Adipose tissue (tissue), 3 donors: ENCODE data around the gene LDHD. TPM values are rescaled to one million over a fixed set of nuclear protein-coding genes. Genes with fewer than 3 reads are reported as not detected.
"Not testable (repeated sequence)": the region's sequence is repeated elsewhere in the genome, so short reads cannot be mapped to it uniquely, and the experiment has no call there.

Experiments used
- H3K27ac ChIP-seq: one replicate; pipeline ENCODE4 v1.5.1; 2013; ENCODE audit warnings: low read depth, low read length
- WGBS, 3 donors: extraction: QIAGEN DNeasy Blood & Tissue Kit; methylation state at CpG; one replicate each; pipeline ENCODE4 v1.1.7; 2013; 5-methylcytosine and 5-hydroxymethylcytosine counted together
- polyA plus RNA-seq, 3 donors: library from polyadenylated mRNA; stranded (reverse); fragments of 200-250 nt; gene quantifications; one replicate each; pipeline ENCODE4 v1.2.3, GENCODE V29; 2013
- donor health status: healthy with polysubstance abuse.
- donor health status: Bipolar disorder and iron deficiency.
- donor health status: healthy.

Gene LDHD
- polyA plus RNA-seq, 3 donors = 18.8 to 68.6 (median 25.6) TPM

DNA sequence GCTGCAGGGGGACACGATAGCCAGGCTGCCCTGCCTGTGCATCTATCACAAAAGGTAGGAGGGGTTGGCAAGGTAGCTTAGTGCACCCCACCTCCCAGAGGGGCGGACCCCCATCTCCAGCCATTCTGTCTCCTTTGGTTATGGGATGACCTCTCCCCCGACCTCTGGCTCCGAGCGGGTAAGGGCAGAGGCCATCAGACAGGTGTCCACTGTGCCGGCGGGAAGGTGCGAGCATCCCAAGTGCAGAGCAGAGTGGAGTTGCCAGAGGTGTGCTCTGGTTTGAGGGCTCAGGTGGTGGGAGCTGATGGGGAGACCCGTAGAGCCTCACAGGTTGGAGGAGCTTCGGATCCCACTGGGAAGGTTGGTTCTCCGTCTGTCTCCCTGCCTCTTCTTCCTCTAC, 11.7 kb downstream of the LDHD start:
- WGBS, 3 donors = 93 to 95% (median 93%) methylated on average over 11 of the region's 11 CpGs
- no peak overlapping the region for H3K27ac ChIP-seq

DNA sequence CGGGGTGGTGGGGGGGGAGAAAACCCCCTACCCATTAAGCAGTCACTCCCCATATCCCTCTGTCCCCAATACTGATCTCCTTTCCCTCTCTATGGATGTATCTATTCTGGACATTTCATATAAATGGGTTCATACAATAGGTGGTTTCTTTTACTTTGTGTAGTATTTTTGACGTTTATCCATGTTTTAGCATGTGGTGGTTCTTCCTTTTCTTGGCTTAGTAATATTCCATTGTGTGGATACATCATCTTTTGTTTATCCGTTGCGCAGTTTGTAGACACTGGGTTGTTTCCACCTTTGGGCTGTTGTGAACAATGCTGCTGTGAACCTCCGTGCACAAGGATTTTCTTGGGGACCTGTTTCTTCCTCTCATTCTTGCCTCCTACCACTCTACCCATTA, 12.6 kb downstream of the LDHD start:
- 96 to 97% (median 96%) methylated on average over 5 of the region's 5 CpGs for WGBS, 3 donors

DNA sequence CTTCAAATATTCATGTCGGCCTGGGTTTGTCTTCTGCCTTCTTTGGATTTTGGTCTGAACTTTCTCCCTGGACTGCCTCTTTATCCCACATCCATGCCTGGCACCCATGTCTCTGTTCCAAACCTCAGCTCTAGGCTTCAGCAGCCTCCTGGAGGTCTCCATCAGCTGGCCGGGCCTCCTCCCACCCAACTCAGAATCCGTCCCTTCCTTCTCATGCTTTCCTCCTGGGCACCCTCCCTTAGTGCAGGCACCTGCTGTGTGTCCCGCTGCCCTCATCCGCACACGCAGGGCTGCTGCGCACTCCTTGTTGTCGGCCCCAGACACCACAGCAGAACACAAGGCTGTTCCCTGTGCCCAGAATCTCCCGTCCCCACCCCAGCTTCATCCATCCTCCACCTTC, 14.0 kb downstream of the LDHD start:
- WGBS, 3 donors = 94 to 98% (median 96%) methylated on average over 9 of the region's 9 CpGs
- H3K27ac ChIP-seq = no peak overlapping the region

More for the DNA sequence above, 12.6 kb downstream of the LDHD start:
- no peak overlapping the region for H3K27ac ChIP-seq

DNA sequence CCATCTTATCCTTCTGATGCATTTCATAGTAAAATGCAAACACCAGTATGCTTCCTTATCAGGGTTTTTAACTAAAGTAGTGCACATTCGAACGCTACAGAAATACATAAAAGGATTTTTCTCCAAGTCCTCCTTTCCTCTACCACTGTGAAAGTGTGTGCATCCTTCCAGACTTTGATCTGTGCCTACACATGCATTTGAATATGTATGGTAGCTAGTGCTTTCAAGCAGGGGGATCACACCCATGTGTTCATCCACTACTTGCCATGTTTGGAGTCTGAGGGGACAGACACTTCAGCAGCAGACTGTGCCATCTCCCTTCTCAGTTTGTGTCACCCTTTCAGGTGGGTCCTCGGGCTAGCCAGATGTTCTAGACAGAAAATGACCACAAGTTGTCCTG, 14.9 kb downstream of the LDHD start:
- WGBS, 3 donors = 85 to 90% (median 89%) methylated on average over 3 of the region's 3 CpGs
- H3K27ac ChIP-seq = no peak overlapping the region

DNA sequence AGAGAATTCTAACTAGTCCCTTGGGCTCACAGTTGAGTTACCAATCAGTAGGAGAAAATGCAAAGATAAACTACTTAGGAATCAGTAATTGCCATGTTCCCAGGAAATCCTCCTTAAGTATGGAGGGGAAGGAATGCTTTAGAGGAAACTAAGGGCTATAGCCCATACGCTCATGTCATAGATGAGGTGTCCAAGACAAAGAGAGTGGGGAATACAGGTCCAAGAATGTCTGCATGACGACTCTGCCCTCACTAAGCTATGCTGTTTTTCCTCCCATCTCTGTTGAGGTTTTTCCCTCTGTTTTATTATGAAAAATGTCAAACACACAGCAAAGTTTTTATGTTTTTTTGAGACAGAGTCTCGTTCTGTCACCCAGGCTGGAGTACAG, 16.0 kb downstream of the LDHD start:
- WGBS, 3 donors = 85 to 89% (median 86%) methylated on average over 3 of the region's 3 CpGs
- no peak overlapping the region for H3K27ac ChIP-seq

DNA sequence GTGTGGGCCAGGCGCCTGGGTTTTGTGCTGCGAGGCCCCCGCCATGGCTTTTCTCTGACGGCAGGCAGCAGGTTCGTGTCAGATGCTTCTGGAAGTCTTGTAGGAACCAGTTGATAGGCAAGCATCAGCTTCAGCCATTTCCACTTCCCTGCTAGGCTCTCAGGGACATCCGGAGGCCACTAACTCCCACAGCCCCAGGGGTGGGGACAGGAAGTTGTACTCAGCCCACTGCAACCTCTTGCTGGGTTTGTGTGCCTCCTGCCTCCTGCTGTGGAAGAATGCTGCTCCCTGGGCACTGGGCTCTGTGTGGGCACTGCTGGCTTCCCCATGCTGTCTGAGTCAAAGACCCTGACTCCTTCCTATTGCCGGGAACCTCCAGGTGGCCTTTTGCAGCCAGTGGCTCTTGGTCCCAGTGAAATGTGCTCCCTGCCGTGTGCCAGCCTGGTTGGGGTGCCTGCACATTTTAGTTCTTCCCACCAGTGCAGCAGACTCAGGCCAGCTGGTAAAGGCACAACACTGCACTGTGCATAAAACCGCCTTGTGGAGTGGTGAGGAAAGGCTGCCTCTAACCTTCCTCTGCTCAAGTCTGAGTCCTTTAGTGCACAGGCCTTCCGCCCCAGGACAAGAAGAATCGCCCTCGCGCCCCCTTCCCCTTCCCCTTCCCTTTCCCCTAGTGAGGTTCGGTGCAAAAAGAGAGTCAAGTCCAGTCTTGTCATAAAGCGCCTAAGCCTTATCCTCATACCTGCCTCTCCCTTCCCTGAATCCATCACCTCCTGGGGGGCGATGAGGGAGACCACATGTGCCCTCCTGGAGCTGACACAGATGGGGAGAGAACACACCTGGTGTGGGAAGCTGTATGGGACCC, 16.6 kb downstream of the LDHD start:
- WGBS, 3 donors = 44 to 82% (median 50%) methylated on average over 16 of the region's 16 CpGs
- no peak overlapping the region for H3K27ac ChIP-seq

DNA sequence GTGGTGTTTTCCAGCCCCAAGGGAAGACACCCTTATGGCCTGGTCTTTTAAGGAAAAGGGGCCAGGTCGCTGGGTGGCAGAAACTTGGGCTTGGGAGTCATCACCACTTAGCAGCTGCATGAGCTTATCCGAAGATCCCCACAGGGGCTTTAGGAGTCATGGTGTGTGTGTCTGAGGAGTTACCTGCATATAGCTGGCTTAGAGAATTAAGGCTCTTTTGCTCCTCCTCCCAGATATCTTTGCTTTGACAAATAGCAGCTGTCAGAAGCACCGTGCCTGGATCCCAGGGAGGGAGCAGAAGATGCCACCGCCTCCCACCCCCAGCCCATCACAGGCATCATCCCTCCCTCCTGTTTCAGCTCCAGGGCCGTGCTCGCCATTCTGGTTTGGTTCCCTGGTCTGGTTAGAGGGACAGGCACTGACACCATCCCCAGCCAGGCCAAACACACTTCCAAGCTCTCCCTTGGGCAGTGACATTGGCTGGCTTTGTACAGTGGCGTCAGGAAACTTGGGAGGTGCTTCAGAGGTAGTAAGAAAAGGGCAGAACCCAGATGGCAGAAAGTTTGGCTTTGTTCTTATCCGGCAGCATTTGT, 17.4 kb downstream of the LDHD start:
- WGBS, 3 donors = 60 to 80% (median 62%) methylated on average over 8 of the region's 8 CpGs
- no peak overlapping the region for H3K27ac ChIP-seq

DNA sequence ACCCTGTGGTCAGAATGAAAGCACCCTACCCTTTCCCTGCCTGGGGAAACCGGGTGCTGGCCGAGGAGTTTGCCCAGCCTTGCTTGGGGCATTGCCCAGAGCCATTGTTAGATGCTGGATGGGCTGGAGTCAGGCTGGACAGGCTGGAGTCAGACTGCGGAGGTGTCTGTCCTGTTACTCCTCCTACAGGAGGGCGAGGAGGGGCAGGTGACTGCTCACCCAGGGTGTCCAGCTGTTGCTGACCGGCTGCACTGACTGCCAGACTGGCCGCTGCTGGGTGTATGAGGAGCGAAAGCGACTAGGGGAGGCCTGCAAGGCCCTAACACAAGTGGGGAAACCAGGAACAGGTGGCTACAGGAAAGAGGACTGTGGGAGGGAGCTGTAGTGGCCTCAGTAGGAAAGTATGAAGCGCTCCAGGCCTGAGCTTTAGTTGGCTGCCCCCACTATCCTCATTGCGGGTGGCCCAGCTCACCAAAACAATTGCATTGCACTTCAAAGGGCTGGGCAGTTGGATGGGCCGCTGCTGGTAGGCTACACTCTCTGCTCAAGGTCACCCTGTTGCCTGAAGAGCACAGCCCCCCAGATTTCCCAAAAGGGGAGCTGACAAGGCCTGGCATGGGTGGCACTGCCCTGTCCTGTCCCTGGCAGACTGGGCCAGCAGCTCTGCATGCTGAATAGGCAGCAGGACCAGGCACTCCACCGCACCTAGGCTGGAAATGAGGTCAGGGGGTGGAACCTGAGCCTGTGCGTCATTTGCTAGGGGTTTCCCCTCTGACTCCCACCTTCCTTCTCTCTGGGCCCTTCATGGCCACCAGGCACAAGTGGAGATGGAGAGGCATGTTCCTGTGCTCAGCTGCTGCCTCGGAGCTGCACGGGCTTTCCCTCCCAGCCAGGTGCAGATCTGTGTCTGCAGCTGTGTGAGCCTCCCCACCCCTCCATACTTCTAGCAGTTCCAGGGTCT, 18.4 kb downstream of the LDHD start:
- 81 to 90% (median 87%) methylated on average over 15 of the region's 15 CpGs for WGBS, 3 donors
- no peak overlapping the region for H3K27ac ChIP-seq

DNA sequence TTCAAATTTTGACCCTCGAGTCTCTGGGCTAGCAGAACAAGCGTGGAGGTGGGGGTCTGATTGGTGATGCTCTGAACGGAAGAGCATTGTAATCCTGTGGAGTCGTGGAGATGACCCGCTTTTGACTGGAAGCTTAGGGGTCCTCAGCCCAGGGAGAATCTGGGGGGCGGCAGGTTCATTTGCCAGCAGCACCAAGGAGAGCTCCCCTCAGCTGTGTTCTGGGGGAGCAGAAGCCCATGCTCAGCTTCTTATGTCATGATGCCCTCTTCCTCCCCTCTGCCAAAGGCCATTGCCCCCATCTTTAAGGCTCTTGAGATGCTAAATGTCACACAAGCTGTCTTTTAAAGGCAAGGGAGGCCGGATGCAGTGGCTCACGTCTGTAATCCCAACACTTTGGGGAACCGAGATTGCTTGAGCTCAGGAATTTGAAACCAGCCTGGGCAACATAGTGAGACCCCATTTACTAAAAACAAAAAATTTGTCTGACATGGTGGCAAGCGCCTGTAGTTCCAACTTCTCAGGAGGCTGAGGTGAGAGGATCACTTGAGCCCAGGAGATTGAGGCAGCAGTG, 19.3 kb downstream of the LDHD start:
- 92 to 94% (median 92%) methylated on average over 10 of the region's 10 CpGs for WGBS, 3 donors
- no peak overlapping the region for H3K27ac ChIP-seq

DNA sequence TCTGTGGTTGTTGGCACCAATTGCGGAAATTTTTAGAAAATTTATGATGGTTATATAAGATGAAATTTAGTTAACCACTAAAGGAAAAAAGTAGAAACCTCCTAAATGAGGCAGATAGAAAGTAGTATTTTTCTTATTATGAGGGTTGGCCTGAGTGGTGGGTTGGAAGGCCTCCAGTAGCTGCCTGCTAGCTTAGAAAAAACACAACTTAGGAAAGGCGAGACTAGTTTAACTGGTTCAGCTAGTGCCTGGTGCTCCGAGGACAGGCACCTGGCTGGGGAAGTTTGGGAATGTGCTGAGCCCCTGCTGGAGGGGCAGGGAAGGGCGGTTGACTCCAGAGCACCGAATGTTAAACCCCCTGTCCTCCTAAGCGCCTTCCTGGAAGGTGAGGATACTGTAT, 19.9 kb downstream of the LDHD start:
- WGBS, 3 donors = 34 to 72% (median 67%) methylated on average over 6 of the region's 6 CpGs
- no peak overlapping the region for H3K27ac ChIP-seq

DNA sequence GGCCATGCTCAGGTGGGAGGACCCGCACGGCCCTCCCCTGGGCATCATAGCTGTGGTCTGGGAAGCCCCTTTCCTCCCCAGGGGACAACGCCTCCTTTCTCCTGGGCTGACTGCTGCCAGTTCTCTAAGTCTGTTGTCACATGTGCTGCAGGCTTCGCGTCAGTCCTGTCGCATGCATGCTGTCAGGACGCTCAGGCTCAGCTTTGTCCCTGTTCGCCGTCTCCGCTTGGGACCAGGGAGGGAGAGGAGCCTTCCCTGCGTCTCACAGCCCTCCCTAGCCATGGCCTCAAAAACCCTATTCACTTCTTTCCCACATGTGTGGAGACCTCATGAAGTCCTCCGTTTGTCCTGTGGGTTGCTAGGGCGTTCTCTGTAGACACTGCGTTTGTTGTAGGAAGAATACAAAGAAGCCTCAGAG, 21.4 kb downstream of the LDHD start:
- 93 to 96% (median 96%) methylated on average over 14 of the region's 14 CpGs for WGBS, 3 donors
- no peak overlapping the region for H3K27ac ChIP-seq

DNA sequence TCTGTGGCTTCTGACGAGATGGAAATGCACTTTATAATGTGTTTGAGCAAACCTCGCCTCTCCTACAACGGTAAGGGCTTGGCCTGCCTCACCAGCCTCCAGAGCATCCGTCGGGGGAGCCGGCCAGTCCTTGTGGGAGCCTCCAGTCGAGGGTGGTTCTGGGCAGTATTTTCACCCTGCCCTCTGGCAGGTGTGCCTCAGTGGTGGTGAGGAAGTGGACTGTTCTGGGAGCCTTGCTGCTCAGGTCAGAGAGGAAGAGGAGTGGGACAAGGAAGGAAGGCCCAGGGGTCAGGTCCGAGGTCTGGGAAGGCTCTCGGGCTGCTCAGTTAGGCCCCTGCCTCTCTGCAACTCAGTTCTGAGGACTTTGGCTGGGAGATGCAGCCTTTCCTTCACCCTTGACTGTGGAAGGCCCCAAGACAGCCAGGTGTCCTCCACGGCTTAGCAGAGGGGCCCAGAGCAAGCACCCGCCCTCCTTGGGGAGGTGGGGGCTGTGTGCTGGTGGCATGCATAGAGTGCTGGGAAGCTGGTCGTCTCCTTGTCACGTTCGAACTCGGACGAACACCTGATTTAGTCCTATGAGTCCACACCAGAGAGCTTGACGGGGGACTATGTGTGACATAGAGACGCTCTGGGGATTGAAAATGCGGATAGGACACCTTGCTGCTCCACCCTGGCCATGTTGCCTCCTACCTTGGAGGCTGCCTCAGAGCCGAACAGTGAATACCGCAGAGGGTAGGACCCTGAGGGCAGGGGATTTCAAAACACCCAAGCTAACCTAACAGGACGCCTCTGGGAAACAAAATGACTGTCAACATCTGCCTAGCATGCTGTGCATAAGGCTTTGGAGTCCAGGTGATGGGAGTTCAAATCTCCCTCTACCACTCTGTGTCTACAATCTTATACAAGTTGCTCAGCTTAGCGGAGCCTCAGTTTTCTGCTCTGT, 22.7 kb downstream of the LDHD start:
- 86 to 91% (median 91%) methylated on average over 23 of the region's 23 CpGs for WGBS, 3 donors
- no peak overlapping the region for H3K27ac ChIP-seq

DNA sequence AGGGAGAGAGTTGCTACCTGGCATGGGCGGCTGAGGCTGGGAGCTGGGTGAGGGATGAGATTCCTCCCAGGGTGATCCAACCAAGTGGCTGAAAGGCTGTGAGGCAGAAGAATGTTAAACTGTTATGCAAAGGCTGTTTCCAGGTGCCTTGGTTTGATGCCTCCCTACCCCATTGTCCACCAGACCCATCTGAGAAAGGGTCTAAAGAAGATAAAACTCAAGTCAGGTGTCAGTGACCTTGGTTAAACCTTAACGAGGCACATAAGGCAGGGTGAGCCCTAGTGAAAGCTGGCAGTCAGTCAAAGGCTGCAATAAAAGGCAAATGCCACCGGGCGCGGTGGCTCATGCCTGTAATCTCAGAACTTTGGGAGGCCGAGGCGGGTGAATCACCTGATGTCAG, 23.8 kb downstream of the LDHD start:
- WGBS, 3 donors = 45 to 82% (median 76%) methylated on average over 7 of the region's 7 CpGs
- no peak overlapping the region for H3K27ac ChIP-seq

DNA sequence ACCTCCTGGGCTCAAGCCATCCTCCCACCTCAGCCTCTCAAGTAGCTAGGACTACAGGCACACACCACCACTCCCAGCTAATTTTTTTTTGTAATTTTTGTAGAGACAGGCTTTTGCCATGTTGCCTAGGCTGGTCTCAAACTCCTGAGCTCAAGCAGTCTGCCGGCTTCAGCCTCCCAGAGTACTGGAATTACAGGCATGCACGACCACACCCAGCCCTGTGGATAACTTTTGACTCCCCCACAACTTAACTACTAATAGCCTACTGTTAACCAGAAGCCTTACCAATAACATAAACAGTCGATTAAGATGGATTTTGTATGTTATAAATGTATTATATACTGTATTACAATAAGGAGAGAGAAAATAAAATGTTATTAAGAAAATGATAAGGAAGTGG, 25.0 kb downstream of the LDHD start:
- H3K27ac ChIP-seq = not testable (repeated sequence)
- 67 to 78% (median 69%) methylated on average over 3 of the region's 3 CpGs for WGBS, 3 donors

DNA sequence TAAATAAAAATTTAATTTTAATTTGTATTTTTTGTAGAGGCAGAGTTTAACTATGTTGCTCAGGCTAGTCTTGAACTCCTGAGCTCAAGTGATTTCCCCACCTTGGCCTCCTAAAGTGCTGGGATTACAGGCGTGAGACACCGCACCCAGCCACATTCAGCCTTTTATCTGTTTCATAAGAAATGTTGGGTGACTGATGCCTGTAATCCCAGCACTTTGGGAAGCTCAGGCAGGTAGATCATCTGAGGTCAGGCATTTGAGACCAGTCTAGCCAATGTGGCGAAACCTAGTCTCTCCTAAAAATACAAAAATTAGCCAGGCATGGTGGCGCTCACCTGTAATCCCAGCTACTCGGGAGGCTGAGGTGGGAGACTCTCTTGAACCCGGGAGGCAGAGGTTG, 25.7 kb downstream of the LDHD start:
- H3K27ac ChIP-seq = not testable (repeated sequence)
- WGBS, 3 donors = 86 to 89% (median 87%) methylated on average over 6 of the region's 6 CpGs

DNA sequence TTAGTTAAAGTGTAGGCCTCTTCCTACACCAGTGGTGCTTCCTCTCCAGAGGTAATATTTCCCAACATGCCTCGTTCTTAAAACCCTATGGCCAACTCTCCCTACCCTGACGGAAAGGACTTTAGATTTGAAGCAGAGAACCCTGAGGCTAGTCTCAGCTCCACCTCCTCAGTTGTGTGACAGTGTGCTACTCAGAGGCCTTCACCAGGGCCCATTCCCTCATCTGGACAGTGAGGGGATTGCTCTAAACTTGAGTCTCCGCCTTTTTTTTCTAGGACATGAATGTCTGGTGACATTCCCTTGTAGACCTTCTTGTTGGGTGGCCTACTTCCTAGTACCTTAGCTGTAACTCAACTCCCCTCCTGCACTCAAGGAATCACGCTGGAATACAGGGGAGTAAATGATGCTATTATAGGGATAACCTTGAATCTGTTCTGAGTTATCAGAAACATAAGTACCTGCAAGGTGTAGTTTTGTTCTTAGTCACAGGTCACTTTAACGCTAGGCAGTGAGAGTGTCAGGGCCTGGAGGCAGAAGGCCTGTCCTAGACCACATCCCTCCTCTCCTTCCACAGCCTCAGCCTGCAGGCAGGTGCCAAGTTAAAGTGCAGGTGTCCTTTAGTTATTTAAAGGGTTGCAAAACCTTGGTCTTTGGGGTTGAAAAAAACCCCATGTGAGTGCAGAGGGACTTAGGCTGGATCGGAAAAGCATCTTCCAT, 26.9 kb downstream of the LDHD start:
- WGBS, 3 donors = 73 to 77% (median 75%) methylated on average over 6 of the region's 6 CpGs
- no peak overlapping the region for H3K27ac ChIP-seq

DNA sequence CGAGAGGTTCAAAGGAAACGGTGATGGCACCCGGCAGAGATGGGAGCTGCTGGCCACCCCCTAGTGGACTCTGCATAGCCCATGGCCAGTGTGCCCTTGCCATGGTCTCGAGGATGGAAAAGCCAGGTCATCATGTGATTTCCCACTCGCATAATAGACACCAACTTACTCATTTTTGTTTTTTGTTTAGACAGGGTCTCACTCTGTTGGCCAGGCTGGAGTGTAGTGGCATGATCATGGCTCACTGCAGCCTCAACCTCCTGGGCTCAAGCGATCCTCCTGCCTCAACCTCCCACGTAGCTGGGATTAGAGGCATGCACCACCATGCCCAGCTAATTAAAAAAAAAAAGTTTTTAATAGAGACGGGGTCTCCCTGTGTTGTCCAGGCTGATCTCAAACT, 27.6 kb downstream of the LDHD start:
- WGBS, 3 donors = 84 to 86% (median 84%) methylated on average over 8 of the region's 8 CpGs
- no peak overlapping the region for H3K27ac ChIP-seq
